ENCODE results near the gene PPAN. TPM values are rescaled to one million over a fixed set of nuclear protein-coding genes. Genes with fewer than 3 reads are reported as not detected.

PPAN gene
- total RNA-seq, 4 donors from 2014 or later: 26.2 to 33.0 (median 29.7) TPM

DNA sequence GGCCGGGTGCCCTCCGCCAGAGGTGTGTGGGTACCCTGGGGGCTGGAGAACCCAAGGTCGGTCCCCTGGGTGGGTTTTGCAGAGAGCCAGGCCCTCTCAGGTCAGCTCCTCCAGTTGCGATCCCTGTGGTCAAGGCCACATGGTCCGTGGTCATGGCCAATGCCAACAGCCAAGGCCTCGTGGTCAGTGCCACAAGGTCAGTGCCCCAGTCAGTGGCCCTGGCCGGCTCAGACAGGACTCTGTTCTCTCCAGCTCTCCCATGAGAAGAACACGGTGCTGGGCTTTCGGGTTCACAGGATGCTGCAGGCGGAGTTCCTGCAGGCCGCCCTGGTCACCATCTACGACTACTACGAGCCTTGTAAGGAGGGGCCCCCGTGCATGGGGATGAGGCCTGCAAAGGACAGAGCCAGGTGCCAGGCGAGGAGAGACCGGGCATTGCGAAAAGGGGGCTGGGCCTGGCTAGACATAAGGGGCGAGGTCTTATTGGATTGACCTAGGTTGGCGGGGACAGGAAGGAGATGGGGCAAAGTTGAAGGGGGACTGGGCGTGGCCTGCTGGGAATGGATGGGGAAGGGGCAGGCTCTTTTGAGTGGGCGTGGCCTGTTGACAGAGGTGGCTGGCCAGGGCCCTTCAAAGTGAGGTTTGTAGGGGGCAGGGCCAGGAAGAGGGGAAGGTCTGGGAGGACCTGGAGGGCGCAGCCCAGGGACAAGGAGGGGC, 35.3 kb upstream of the PPAN start:
- Histone ChIP-seq H3K27me3 (no peaks in the 10 kb centered on the region), H3K36me3 (no peaks in the 10 kb centered on the region), H3K4me1 (no peaks in the 10 kb centered on the region), H3K4me3 (replicated peaks in 1 of 3) (no peak overlapping the region), H3K9me3 (no peaks in the 10 kb centered on the region), H3K27ac (no peak overlapping the region)
- intact Hi-C loops (cut with DNase I): no loop called here
- WGBS, 2 donors: 63 to 72% methylated on average over 15 to 16 of the region's 22 CpGs
- no peak for DNase-seq
- TF ChIP-seq, protein P1, sequence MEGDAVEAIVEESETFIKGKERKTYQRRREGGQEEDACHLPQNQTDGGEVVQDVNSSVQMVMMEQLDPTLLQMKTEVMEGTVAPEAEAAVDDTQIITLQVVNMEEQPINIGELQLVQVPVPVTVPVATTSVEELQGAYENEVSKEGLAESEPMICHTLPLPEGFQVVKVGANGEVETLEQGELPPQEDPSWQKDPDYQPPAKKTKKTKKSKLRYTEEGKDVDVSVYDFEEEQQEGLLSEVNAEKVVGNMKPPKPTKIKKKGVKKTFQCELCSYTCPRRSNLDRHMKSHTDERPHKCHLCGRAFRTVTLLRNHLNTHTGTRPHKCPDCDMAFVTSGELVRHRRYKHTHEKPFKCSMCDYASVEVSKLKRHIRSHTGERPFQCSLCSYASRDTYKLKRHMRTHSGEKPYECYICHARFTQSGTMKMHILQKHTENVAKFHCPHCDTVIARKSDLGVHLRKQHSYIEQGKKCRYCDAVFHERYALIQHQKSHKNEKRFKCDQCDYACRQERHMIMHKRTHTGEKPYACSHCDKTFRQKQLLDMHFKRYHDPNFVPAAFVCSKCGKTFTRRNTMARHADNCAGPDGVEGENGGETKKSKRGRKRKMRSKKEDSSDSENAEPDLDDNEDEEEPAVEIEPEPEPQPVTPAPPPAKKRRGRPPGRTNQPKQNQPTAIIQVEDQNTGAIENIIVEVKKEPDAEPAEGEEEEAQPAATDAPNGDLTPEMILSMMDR (IDR thresholded peaks at IDR 0.05): no peak
- TF ChIP-seq POLR2A (IDR thresholded peaks at IDR 0.05): no peak

DNA sequence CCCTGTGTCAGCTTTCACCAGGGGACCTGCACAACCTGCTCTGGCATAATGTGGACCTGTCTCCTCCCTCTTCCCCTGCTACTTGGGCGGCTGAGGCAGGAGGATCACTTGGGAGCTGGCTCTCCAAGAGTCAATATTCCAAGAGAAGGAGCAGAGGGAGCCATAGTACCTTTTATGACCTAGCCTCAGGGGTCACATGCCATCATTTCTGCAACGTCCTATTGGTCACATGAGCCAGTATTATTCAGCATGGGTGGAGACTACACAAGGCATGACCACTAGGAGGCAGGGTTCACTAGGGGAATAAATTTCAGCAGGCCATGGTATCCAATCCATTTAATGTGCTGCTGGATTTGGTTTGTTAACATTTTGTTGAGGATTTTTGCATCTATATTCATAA, 32.0 kb upstream of the PPAN start:
- intact Hi-C loops (cut with DNase I): no loop called here
- Histone ChIP-seq H3K27ac (no peak overlapping the region), H3K36me3 (no peaks in the 10 kb centered on the region), H3K4me3 (replicated peaks in 1 of 3) (no peak overlapping the region), H3K4me1 (no peaks in the 10 kb centered on the region), H3K27me3 (no peaks in the 10 kb centered on the region), H3K9me3 (no peaks in the 10 kb centered on the region)
- DNase-seq: no peak
- 62 to 78% methylated on average over 2 of the region's 2 CpGs for WGBS, 2 donors
- no peak for TF ChIP-seq POLR2A (IDR thresholded peaks at IDR 0.05)
- TF ChIP-seq, protein P1 (IDR thresholded peaks at IDR 0.05): peak in 1 of 6 experiments; percentile 10

DNA sequence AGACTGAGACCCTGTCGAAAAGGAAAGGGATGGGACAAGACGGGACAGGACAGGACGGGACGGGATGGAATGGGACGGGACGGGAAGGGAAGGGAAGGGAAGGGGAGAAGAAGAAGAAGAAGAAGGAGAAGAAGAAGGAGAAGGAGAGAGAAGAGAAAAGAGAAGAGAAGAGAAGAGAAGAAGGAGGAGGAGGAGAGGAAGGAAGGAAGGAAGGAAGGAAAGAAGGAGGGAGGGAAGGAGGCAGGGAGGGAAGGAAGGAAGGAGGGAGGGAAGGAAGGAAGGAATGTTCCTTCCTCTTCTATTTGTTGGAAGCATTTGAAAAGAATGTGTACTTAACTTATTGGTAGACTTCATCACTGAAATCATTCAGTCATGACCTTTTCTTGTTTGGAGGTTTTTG, 29.6 kb upstream of the PPAN start:
- TF ChIP-seq POLR2A (IDR thresholded peaks at IDR 0.05): no peak
- TF ChIP-seq, protein P1 (IDR thresholded peaks at IDR 0.05): no peak
- H3K4me1 ChIP-seq: no peaks in the 10 kb centered on the region
- no peaks in the 10 kb centered on the region for H3K9me3 ChIP-seq
- 80% methylated on average over 6 of the region's 6 CpGs for WGBS, 2 donors
- DNase-seq: no peak
- H3K36me3 ChIP-seq: no peaks in the 10 kb centered on the region
- H3K27ac ChIP-seq: no peak overlapping the region
- intact Hi-C loops (cut with DNase I): no loop called here
- H3K27me3 ChIP-seq: no peaks in the 10 kb centered on the region
- H3K4me3 ChIP-seq (replicated peaks in 1 of 3): no peak overlapping the region

DNA sequence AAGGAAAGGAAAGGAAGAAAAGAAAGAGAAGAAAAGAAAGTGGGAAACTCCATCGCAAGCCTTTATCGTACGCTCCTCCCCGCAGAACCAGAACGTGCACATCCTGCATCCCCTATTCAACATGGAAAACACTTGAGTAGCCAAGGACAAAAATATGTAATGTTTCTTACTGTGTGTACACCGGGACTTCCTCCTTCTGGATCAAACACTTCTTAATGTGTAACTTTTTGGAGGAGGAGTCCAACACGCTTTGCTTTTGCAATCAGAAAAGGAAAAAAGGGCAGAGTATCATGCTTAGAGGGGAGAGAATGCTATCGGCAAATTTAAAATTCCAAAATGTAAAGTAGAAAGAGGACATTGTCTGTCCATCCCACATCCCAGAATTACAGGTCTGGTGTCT, 27.8 kb upstream of the PPAN start:
- H3K27me3 ChIP-seq: no peaks in the 10 kb centered on the region
- intact Hi-C loops (cut with DNase I): no loop called here
- H3K9me3 ChIP-seq: no peaks in the 10 kb centered on the region
- WGBS, 2 donors: 73 to 79% methylated on average over 8 of the region's 8 CpGs
- no peaks in the 10 kb centered on the region for H3K36me3 ChIP-seq
- DNase-seq: no peak
- H3K4me3 ChIP-seq (replicated peaks in 1 of 3): no peak overlapping the region
- TF ChIP-seq, protein P1 (IDR thresholded peaks at IDR 0.05): no peak
- H3K4me1 ChIP-seq: no peaks in the 10 kb centered on the region
- H3K27ac ChIP-seq: no peak overlapping the region

DNA sequence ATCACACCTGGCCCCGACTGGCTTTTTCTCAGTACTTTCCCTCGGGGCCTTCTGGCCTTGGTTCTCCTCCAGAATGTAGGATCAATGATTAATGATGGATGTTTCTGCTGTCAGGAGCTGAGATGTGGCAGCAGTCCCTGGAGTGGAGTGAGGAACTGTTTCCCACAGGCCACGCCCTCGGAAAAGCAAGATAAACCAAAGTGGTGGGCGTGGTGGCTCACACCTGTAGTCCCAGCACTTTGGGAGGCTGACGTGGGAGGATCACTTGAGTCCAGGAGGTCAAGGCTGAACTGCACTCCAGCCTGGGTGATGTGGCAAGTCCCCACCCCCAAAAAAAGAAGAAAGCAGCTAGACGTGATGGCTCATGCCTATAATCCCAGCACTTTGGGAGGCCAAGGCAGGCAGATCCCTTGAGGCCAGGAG, 27.1 kb upstream of the PPAN start:
- 66 to 80% methylated on average over 7 of the region's 7 CpGs for WGBS, 2 donors
- Histone ChIP-seq H3K27me3 (no peaks in the 10 kb centered on the region), H3K9me3 (no peaks in the 10 kb centered on the region), H3K4me1 (no peaks in the 10 kb centered on the region), H3K36me3 (no peaks in the 10 kb centered on the region), H3K4me3 (replicated peaks in 1 of 3) (no peak overlapping the region), H3K27ac (no peak overlapping the region)
- no peak for TF ChIP-seq POLR2A (IDR thresholded peaks at IDR 0.05)
- TF ChIP-seq, protein P1 (IDR thresholded peaks at IDR 0.05): no peak
- no peak for DNase-seq
- intact Hi-C loops (cut with DNase I): no loop called here
